ENCODE data around the gene MTUS2. TPM values are rescaled to one million over a fixed set of nuclear protein-coding genes. Genes with fewer than 3 reads are reported as not detected.
A peak's percentile ranks its signal among the peaks of the same experiment; 100 is the strongest.

MTUS2 gene
- total and polyA plus RNA-seq, 5 donors from 2014 or later = 0.02 to 0.03 (median 0.03) TPM; not detected in 2

DNA sequence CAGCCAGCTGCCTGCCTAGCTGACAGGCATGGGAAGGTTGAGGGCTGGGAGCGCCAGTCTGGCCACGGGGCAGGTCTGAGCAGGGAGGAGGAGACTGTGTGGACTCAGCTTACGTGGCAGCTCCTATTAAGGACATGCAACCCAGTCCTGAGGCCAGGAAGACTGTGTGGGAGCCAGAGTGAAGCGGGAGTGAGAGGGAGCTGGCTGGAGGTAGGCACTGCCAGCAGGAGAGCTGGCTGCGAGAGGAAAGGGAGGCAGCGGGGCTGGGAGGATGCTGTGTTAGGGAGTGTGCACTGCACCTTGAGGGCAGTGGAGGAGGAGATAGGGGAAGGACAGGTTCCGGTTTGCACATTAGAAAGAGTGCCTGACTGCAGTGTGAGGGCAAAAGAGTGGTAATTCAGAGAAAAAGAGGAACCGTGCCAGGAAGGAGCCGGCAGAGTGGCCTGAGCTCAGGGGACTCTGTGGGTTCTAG lies 676.1 kb downstream of the MTUS2 start:
- Histone ChIP-seq H3K9me3 (ENCODE audit: control insufficient read depth in 2 of 2, low read length in 2 of 2) (no peaks in the 10 kb centered on the region), H3K4me1 (ENCODE audit: control insufficient read depth, insufficient read depth, low read length, poor library complexity, severe bottlenecking) (peaks cover 3% of the 10 kb centered on the region), H3K27me3 (ENCODE audit: control insufficient read depth, insufficient read depth, low read length) (peaks cover 4% of the 10 kb centered on the region), H3K36me3 (ENCODE audit: control insufficient read depth, insufficient read depth, low read length) (no peaks in the 10 kb centered on the region), H3K27ac (ENCODE audit: insufficient read depth, low read length, poor library complexity, severe bottlenecking) (no peak overlapping the region), H3K4me3 (ENCODE audit: low read depth, low read length) (no peak overlapping the region)
- Mint-ChIP-seq H3K4me1 (peaks cover 0 to 7% (median 2%) of the 10 kb centered on the region in 4 donors), H3K36me3 (no peaks in the 10 kb centered on the region), H3K9me3 (peaks cover 0 to 1% (median 0%) of the 10 kb centered on the region in 7 donors), H3K27me3 (peaks cover 4% of the 10 kb centered on the region), H3K4me3 (peak overlapping the region in 1 of 4 donors; percentile 65), H3K27ac (peak overlapping the region in 2 of 3 donors; percentile 9 to 42)
- DNase-seq (peak in 1 of 3 donors; percentile 16), ATAC-seq (ENCODE audit: low read depth in 2 of 2) (peak in 1 of 2 donors; percentile 25)

DNA sequence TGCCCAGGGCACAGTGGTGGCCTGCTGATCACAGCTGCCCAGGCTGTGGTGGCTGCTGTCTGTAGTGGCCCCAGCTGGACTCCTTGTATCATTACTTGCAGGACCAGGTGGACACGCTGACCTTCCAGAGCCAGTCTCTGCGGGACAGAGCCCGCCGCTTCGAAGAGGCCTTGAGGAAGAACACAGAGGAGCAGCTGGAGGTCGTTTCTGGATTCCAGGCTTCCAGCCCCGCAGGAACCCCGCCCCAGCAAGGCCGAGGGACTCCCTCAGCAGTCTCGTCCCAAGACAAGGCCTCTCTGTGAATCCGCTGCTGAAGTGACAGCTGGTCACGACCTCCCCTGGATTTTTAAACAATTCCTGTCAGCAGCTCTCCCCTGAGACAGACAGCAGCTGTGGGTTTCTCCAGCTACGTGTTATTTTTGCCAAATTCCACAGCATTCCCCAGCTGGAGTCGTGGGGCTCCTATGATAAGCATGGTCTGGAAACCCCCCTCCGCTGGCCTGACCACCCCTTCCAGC lies 677.1 kb downstream of the MTUS2 start:
- peaks cover 3% of the 10 kb centered on the region for H3K4me1 ChIP-seq (ENCODE audit: control insufficient read depth, insufficient read depth, low read length, poor library complexity, severe bottlenecking)
- H3K27ac ChIP-seq (ENCODE audit: insufficient read depth, low read length, poor library complexity, severe bottlenecking) = no peak overlapping the region
- peaks cover 4% of the 10 kb centered on the region for H3K27me3 Mint-ChIP-seq
- H3K9me3 Mint-ChIP-seq = peaks cover 0 to 1% (median 0%) of the 10 kb centered on the region in 7 donors
- no peak overlapping the region for H3K27ac Mint-ChIP-seq
- no peak for ATAC-seq (ENCODE audit: low read depth in 2 of 2)
- H3K36me3 ChIP-seq (ENCODE audit: control insufficient read depth, insufficient read depth, low read length) = no peaks in the 10 kb centered on the region
- H3K4me3 ChIP-seq (ENCODE audit: low read depth, low read length) = no peak overlapping the region
- peaks cover 5% of the 10 kb centered on the region for H3K27me3 ChIP-seq (ENCODE audit: control insufficient read depth, insufficient read depth, low read length)
- peaks cover 0 to 7% (median 2%) of the 10 kb centered on the region in 4 donors for H3K4me1 Mint-ChIP-seq
- H3K9me3 ChIP-seq (ENCODE audit: control insufficient read depth in 2 of 2, low read length in 2 of 2) = no peaks in the 10 kb centered on the region
- no peak overlapping the region for H3K4me3 Mint-ChIP-seq
- H3K36me3 Mint-ChIP-seq = no peaks in the 10 kb centered on the region
- DNase-seq = no peak

DNA sequence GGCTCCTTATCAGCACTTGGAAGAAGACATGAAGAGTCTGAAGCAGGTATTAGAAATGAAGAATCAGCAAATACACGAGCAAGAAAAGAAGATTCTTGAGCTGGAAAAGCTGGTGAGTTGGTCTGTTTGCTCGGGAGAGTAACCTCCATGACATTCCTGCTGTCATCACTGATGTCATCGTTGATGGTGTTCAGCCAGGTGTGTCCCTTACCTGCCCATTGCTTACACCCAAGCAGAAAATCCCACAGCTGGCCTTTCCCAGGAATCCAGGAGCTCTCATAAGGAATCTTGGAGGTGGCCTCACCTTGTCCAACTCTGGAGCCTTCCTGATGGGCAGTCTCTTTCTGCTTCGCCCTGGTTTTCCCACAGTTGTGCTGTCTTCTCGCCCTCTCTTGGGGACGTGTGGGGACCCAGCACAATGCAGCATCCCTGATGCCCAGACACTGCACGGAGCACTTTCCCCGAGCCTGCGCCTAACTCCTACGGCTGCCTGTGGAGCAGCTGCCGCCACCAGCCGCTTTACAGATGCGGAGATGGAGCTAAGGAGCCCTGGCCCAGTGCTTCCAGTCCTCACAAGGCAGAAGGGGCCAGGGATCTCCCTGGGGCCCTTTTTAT lies 678.4 kb downstream of the MTUS2 start:
- no peak overlapping the region for H3K27ac Mint-ChIP-seq
- H3K4me1 ChIP-seq (ENCODE audit: control insufficient read depth, insufficient read depth, low read length, poor library complexity, severe bottlenecking) = peaks cover 3% of the 10 kb centered on the region
- peaks cover 0 to 7% (median 4%) of the 10 kb centered on the region in 4 donors for H3K4me1 Mint-ChIP-seq
- no peak overlapping the region for H3K27ac ChIP-seq (ENCODE audit: insufficient read depth, low read length, poor library complexity, severe bottlenecking)
- no peaks in the 10 kb centered on the region for H3K9me3 ChIP-seq (ENCODE audit: control insufficient read depth in 2 of 2, low read length in 2 of 2)
- peaks cover 0 to 1% (median 0%) of the 10 kb centered on the region in 7 donors for H3K9me3 Mint-ChIP-seq
- no peaks in the 10 kb centered on the region for H3K36me3 Mint-ChIP-seq
- peaks cover 5% of the 10 kb centered on the region for H3K27me3 ChIP-seq (ENCODE audit: control insufficient read depth, insufficient read depth, low read length)
- no peaks in the 10 kb centered on the region for H3K36me3 ChIP-seq (ENCODE audit: control insufficient read depth, insufficient read depth, low read length)
- H3K4me3 Mint-ChIP-seq = no peak overlapping the region
- H3K27me3 Mint-ChIP-seq = peaks cover 12% of the 10 kb centered on the region
- ATAC-seq (ENCODE audit: low read depth in 2 of 2) (no peak), DNase-seq (no peak)
- no peak overlapping the region for H3K4me3 ChIP-seq (ENCODE audit: low read depth, low read length)

DNA sequence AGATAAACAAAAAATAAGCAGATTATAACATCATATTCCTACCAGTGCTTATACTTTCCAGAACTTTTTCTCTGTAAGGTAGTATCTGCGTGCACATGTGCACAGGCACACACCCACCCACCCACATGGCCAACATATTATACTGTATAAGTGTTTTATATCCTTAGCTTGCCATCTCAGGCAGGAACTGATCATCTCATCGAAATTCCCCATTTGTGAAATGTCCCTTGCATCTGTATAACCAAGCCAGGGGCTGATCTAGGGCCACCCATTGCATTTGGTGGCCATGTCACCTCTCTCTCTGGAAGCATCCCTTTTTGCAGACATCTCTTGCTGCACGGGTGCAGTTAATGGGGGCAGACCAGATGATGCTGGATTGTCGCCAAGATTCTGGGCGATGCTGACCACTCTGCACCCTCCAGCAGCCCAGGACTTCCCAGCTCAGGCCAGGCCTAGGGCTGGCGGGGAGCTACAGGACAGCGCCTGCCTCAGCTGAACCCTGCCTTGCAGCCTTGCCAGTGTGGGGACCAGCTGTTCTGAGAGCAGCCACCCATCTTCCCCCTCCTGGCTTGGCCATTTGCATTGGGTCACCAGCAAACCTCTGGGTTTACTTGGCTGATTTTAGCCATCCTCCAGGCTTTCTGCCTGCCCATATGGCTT lies 679.5 kb downstream of the MTUS2 start:
- ATAC-seq (ENCODE audit: low read depth in 2 of 2) = no peak
- H3K9me3 ChIP-seq (ENCODE audit: control insufficient read depth in 2 of 2, low read length in 2 of 2) = no peaks in the 10 kb centered on the region
- peaks cover 3% of the 10 kb centered on the region for H3K4me1 ChIP-seq (ENCODE audit: control insufficient read depth, insufficient read depth, low read length, poor library complexity, severe bottlenecking)
- no peak overlapping the region for H3K27ac ChIP-seq (ENCODE audit: insufficient read depth, low read length, poor library complexity, severe bottlenecking)
- H3K27ac Mint-ChIP-seq = no peak overlapping the region
- no peaks in the 10 kb centered on the region for H3K36me3 Mint-ChIP-seq
- peaks cover 3% of the 10 kb centered on the region for H3K27me3 ChIP-seq (ENCODE audit: control insufficient read depth, insufficient read depth, low read length)
- H3K4me3 ChIP-seq (ENCODE audit: low read depth, low read length) = no peak overlapping the region
- peaks cover 0 to 7% (median 2%) of the 10 kb centered on the region in 4 donors for H3K4me1 Mint-ChIP-seq
- no peaks in the 10 kb centered on the region for H3K36me3 ChIP-seq (ENCODE audit: control insufficient read depth, insufficient read depth, low read length)
- no peaks in the 10 kb centered on the region for H3K9me3 Mint-ChIP-seq
- no peak overlapping the region for H3K4me3 Mint-ChIP-seq
- no peak for DNase-seq
- peaks cover 8% of the 10 kb centered on the region for H3K27me3 Mint-ChIP-seq

DNA sequence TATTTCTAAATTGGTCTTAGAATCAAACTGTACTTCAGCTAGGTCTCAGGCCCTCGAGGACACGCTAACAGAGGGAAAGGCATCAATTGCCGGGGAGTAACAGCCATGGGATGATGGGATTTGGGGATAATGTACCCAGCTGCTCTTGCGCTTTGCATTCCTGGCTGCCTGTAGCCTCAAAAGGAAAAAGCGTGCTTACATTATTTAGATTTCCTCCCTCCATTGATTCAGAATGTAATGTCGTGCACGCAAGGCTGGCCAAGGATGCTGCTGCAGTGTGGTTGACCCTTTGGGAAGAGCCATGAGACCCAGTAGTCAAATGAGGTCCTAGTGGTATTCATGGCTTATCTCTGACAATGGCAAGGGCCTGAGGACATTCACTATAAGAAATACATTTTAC lies 680.2 kb downstream of the MTUS2 start:
- no peaks in the 10 kb centered on the region for H3K36me3 Mint-ChIP-seq
- H3K27ac Mint-ChIP-seq = no peak overlapping the region
- H3K27me3 Mint-ChIP-seq = peaks cover 12% of the 10 kb centered on the region
- no peak overlapping the region for H3K27ac ChIP-seq (ENCODE audit: insufficient read depth, low read length, poor library complexity, severe bottlenecking)
- H3K4me1 Mint-ChIP-seq = peaks cover 0 to 7% (median 2%) of the 10 kb centered on the region in 4 donors
- H3K9me3 ChIP-seq (ENCODE audit: control insufficient read depth in 2 of 2, low read length in 2 of 2) = no peaks in the 10 kb centered on the region
- no peak for ATAC-seq (ENCODE audit: low read depth in 2 of 2)
- H3K4me1 ChIP-seq (ENCODE audit: control insufficient read depth, insufficient read depth, low read length, poor library complexity, severe bottlenecking) = peaks cover 3% of the 10 kb centered on the region
- peaks cover 3% of the 10 kb centered on the region for H3K27me3 ChIP-seq (ENCODE audit: control insufficient read depth, insufficient read depth, low read length)
- no peak overlapping the region for H3K4me3 ChIP-seq (ENCODE audit: low read depth, low read length)
- no peak for DNase-seq
- H3K36me3 ChIP-seq (ENCODE audit: control insufficient read depth, insufficient read depth, low read length) = no peaks in the 10 kb centered on the region
- no peak overlapping the region for H3K4me3 Mint-ChIP-seq
- no peaks in the 10 kb centered on the region for H3K9me3 Mint-ChIP-seq

DNA sequence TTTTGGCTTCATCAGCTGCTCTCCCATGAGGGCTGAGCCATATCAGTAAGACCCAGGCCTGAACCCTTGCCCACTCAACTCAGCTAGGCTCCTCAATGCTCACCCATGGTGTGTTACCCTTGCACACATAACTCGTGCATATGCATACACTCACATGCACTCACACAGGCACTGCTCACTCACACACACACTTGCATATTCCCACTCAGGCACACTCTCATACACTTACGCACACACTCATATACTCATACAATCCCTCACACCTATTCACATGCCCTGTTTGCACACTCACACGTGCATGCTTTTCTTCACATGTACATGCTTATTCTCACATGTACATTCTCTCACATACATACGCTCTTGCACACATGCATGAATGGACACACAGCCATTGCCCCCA lies 681.5 kb downstream of the MTUS2 start:
- Mint-ChIP-seq H3K27ac (no peak overlapping the region), H3K27me3 (peaks cover 12% of the 10 kb centered on the region), H3K4me3 (no peak overlapping the region), H3K9me3 (no peaks in the 10 kb centered on the region), H3K4me1 (peaks cover 0 to 4% (median under 1%) of the 10 kb centered on the region in 4 donors), H3K36me3 (no peaks in the 10 kb centered on the region)
- H3K9me3 ChIP-seq (ENCODE audit: control insufficient read depth in 2 of 2, low read length in 2 of 2) = no peaks in the 10 kb centered on the region
- peaks cover 3% of the 10 kb centered on the region for H3K27me3 ChIP-seq (ENCODE audit: control insufficient read depth, insufficient read depth, low read length)
- H3K36me3 ChIP-seq (ENCODE audit: control insufficient read depth, insufficient read depth, low read length) = no peaks in the 10 kb centered on the region
- H3K4me1 ChIP-seq (ENCODE audit: control insufficient read depth, insufficient read depth, low read length, poor library complexity, severe bottlenecking) = no peaks in the 10 kb centered on the region
- DNase-seq = no peak
- ATAC-seq (ENCODE audit: low read depth in 2 of 2) = no peak
- no peak overlapping the region for H3K27ac ChIP-seq (ENCODE audit: insufficient read depth, low read length, poor library complexity, severe bottlenecking)
- H3K4me3 ChIP-seq (ENCODE audit: low read depth, low read length) = no peak overlapping the region

DNA sequence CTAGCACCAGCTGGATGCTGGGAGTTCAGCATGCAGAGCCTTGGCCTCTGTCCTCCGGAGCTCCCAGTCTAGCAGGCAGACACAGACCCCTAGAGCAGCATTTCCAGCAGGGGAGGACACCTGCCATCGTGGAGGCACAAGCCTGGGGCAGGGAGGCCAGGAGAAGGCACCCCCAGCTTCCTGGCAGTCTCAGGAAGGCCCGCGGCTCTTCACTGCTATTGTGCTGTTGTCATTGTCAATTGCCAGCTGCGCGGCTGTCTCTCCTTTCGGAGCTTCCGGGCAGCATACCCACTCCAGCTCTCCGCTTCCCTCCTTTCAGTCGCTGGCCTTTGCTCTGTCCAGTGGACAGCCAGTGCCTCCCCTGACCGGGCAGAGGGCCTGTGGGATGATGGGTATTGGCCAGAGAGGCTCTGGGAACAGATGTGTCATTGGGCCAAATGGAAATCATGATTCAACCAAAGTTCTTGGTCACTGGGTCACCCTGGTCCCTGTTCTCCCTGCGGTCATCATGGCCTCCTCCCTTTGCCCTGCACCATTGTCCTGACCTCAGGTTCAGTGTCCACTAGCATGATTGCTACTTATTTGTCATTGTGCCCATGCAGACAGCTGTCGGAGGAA lies 682.4 kb downstream of the MTUS2 start:
- Histone ChIP-seq H3K27ac (ENCODE audit: insufficient read depth, low read length, poor library complexity, severe bottlenecking) (no peak overlapping the region), H3K9me3 (ENCODE audit: control insufficient read depth in 2 of 2, low read length in 2 of 2) (no peaks in the 10 kb centered on the region), H3K36me3 (ENCODE audit: control insufficient read depth, insufficient read depth, low read length) (no peaks in the 10 kb centered on the region), H3K4me3 (ENCODE audit: low read depth, low read length) (no peak overlapping the region), H3K27me3 (ENCODE audit: control insufficient read depth, insufficient read depth, low read length) (peaks cover 3% of the 10 kb centered on the region), H3K4me1 (ENCODE audit: control insufficient read depth, insufficient read depth, low read length, poor library complexity, severe bottlenecking) (no peaks in the 10 kb centered on the region)
- Mint-ChIP-seq H3K27me3 (peaks cover 12% of the 10 kb centered on the region), H3K4me3 (no peak overlapping the region), H3K27ac (no peak overlapping the region), H3K9me3 (no peaks in the 10 kb centered on the region), H3K4me1 (peaks cover 0 to 4% (median 0%) of the 10 kb centered on the region in 4 donors), H3K36me3 (no peaks in the 10 kb centered on the region)
- ATAC-seq (ENCODE audit: low read depth in 2 of 2) (no peak), DNase-seq (no peak)
